Retina (tissue), 1 donor: ENCODE results near the gene C1RL.
"Not testable (repeated sequence)": the region's sequence is repeated elsewhere in the genome, so short reads cannot be mapped to it uniquely, and the experiment has no call there.

Experiments used
- DNase-seq: peaks from one replicate; pipeline ENCODE4 v3.0.0-alpha.2; 2016

C1RL gene

GRCh38 chr12:7059780-7060179 lies 49.2 kb downstream of the C1RL start:
- DNase-seq: no peak

- DNase-seq: no peak
Measured at GRCh38 chr12:7058850-7059395, 50.1 kb downstream of the C1RL start.

- no peak for DNase-seq
Measured at GRCh38 chr12:7058163-7058845, 50.7 kb downstream of the C1RL start.

- DNase-seq: not testable (repeated sequence)
Measured at GRCh38 chr12:7055736-7056135, 53.3 kb downstream of the C1RL start.

GRCh38 chr12:7054925-7055324 lies 54.1 kb downstream of the C1RL start:
- no peak for DNase-seq

GRCh38 chr12:7049973-7050372 lies 59.0 kb downstream of the C1RL start:
- not testable (repeated sequence) for DNase-seq

GRCh38 chr12:7049445-7049951 lies 59.5 kb downstream of the C1RL start:
- DNase-seq: not testable (repeated sequence)

GRCh38 chr12:7047306-7047705 lies 61.7 kb downstream of the C1RL start:
- DNase-seq: no peak

GRCh38 chr12:7046383-7047105 lies 62.5 kb downstream of the C1RL start:
- DNase-seq: no peak

- DNase-seq: no peak
Measured at GRCh38 chr12:7045913-7046312, 63.1 kb downstream of the C1RL start.
